MM.1S (cell line): Measurements from ENCODE around the gene CD244.

ENCODE experiments used
- CTCF ChIP-seq: fragments of 300-600 bp; sonication (generic); IDR thresholded peaks from 2 replicates; pipeline ENCODE4 v1.5.1; 2016; ENCODE audit warnings: antibody characterized with exemption, low read length, mixed read lengths
- EZH2 ChIP-seq: fragments of 300-600 bp; sonication (generic); optimal IDR thresholded peaks from 2 replicates; pipeline ENCODE3; 2017; ENCODE audit warnings: low read depth, mild to moderate bottlenecking, antibody characterized with exemption, low read length, mixed read lengths
- EZH2phosphoT487 ChIP-seq: fragments of 300-600 bp; sonication (generic); IDR thresholded peaks from 2 replicates; pipeline ENCODE4 v1.6.1; 2018; ENCODE audit warnings: antibody characterized with exemption, low read length

GRCh38 chr1:160819186-160819585 lies 43.5 kb downstream of the CD244 start:
- TF ChIP-seq EZH2 (no peak), CTCF (no peak), EZH2phosphoT487 (no peak)
